ENCODE results near the gene PRRG2.

The PRRG2 gene

DNA sequence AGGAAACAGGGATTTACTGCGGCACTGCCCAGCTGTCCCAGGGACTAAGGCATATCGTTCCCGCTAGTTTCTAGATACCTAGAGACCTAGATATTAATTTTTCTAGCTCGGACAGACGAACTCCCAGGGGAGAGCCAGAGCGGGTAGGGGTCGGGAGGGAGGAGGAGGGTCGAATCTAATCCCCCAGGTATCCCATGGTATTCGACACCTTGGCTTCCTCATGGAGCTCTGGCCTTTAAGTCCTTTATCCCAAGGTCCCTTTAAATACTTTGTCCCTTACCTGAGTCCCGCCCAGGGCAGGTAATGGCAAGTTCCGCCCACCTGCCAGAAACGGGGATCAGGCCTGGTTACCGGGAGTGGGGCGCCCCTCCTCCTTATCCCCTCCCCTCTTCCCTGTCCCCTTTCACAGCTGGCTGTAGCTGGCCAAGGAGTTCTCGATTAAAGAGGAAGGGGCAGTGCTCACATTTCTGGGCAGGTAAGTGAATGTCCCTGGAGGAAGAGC, at the start of gene PRRG2:
Gene PRRG2 (plus strand): TSS at position 310 of the 502 bp plus-strand sequence. CDS start 1,904 bp downstream, outside the sequence.
- DNase-seq (ENCODE audit: low read depth in 2 of 2), result no peak

GRCh38 chr19:49533551-49534488, 47.3 kb upstream of the PRRG2 start:
- peak; percentile 57 to 83 for DNase-seq (ENCODE audit: low read depth in 2 of 2)

DNA sequence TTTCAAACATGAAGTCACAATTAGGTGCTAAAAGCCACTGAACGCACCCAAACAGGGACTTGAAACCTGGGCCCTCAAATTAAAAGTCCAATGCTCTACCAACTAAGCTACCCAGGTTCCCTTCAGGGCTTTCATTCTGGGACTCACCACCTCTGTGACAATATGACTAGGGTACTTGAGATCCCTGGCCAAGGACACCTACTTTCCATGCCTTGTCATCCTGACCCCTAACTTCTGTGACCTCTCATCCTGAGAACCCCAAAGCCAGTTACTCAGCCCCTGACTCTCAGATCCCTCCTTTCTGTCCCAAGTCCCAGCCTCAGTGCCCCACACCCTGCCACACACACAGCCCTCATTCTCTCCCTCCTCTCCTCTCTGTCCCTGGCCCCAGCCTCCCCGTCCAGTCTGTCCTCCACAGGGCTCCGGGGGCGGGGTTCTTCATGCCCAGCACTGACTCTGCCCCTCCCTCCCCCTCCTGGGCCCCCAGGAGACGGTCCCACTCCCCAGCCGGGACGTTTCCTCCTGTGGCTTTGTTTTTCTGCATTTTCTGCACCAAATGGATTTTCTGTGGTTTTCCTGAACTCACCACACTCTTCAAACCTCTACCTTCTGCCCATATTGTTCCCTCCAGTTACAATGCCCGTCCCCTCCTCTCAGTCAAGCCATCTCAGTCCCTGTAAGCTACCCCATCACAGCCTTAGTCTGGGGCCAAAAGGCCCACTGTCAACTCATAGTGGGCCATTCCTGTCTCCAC, 46.3 kb upstream of the PRRG2 start:
- DNase-seq (ENCODE audit: low read depth in 2 of 2), result no peak

- DNase-seq (ENCODE audit: low read depth in 2 of 2), result no peak
Observed at GRCh38 chr19:49536921-49537462, 44.1 kb upstream of the PRRG2 start.

DNA sequence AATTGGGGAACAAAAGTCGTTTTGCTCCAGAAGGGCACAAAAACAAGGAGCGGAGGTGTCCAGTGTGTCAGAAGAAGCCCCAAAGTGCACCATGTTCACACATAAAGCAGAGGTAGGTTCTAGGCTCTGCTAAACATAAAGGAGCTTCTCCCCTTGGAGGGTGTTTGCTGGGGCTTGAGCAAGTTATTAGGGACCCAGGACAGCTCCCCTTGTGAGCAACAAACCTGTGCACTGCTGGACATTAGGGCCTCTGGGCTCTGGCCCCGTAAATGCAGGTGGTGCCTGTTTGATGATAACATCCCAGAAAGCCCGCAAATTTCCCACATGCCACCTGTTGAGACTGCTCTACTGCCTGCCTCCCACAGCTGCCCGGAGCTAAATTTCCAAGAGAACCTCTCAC, 42.5 kb upstream of the PRRG2 start:
- no peak for DNase-seq (ENCODE audit: low read depth in 2 of 2)

- no peak for DNase-seq (ENCODE audit: low read depth in 2 of 2)
Observed at GRCh38 chr19:49539192-49539952, 41.7 kb upstream of the PRRG2 start.

DNA sequence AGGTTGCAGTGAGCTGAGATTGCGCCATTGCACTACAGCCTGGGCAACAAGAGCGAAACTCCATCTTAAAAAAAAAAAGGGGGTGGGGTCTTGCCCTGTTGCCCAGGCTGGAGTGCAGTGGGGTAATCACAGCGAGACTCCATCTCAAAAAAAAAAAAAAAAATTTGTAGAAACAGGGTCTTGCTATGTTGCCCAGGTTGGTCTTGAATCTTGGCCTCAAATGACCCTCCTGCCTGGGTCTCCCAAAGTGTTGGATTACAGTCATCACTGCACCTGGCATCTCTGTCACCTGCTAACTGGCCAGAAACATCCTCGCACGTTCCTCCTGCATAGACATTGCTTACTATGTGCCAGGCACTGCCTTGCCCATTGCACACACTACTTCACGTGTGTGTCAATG, 39.2 kb upstream of the PRRG2 start:
- no peak for DNase-seq (ENCODE audit: low read depth in 2 of 2)

DNA sequence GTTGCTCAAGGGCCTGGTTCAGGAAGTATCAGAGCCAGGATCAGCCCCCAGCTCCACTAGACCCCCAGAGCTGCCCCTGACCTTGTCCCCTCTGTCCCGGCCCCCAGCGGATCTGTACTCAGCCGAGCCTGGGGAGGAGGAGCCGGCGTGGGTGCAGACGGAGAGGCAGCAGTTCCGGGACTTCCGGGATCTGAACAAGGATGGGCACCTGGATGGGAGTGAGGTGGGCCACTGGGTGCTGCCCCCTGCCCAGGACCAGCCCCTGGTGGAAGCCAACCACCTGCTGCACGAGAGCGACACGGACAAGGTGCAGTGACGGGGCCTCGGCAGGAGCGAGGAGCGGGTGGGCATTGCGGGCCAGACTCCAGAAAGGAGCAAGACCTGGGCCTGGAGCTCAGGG, 38.7 kb upstream of the PRRG2 start:
- no peak for DNase-seq (ENCODE audit: low read depth in 2 of 2)

GRCh38 chr19:49543032-49543431, 38.1 kb upstream of the PRRG2 start:
- no peak for DNase-seq (ENCODE audit: low read depth in 2 of 2)

DNA sequence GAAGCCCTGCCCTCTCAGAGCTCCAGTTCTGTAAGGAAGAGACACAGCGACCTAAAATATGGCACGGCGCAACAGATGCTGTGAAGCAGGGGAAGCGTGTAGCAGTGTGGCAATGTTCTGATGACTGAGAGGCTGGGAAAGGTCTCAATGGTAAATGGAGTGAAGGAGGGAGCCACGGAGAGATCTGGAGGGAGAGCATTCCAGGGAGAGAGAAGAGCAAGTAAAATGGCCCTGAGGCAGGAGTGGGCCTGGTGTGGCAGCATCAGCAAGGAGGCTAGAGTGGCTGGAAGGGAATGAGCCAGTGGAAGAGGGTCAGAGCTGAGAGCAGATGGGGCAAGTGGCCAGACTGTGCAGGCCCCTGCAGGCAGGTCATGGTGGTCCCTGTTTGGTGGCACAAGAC, 37.0 kb upstream of the PRRG2 start:
- no peak for DNase-seq (ENCODE audit: low read depth in 2 of 2)

GRCh38 chr19:49546825-49547565, 34.1 kb upstream of the PRRG2 start:
- no peak for DNase-seq (ENCODE audit: low read depth in 2 of 2)

- DNase-seq (ENCODE audit: low read depth in 2 of 2), result no peak
Observed at GRCh38 chr19:49549045-49549444, 32.1 kb upstream of the PRRG2 start.

DNA sequence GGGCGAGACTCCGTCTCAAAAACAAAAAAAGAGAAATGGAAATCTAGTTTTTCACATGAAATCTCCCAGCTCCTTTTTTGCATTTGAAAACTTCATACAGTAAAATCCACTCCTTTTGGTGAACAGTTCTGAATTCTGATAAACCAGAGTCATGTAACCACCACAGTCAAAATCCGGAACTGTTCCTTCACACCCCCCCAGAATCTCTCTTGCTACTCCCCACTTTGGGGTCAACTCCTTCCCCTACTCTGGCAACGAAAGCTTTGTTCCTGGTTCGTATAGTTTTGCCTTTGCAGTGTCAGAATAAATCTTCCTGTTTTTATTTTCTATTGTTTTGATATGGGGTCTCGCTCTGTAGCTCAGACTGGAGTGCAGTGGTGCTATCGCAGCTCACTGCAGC, 29.6 kb upstream of the PRRG2 start:
- no peak for DNase-seq (ENCODE audit: low read depth in 2 of 2)

GRCh38 chr19:49552749-49553148, 28.4 kb upstream of the PRRG2 start:
- DNase-seq (ENCODE audit: low read depth in 2 of 2), result no peak

- peak in 1 of 2 donors; percentile 39 for DNase-seq (ENCODE audit: low read depth in 2 of 2)
Observed at GRCh38 chr19:49553451-49554271, 27.5 kb upstream of the PRRG2 start.

GRCh38 chr19:49554701-49555181, 26.4 kb upstream of the PRRG2 start:
- no peak for DNase-seq (ENCODE audit: low read depth in 2 of 2)

GRCh38 chr19:49555600-49556411, 25.3 kb upstream of the PRRG2 start:
- DNase-seq (ENCODE audit: low read depth in 2 of 2), result peak; percentile 64 to 77

GRCh38 chr19:49556412-49557398, 24.4 kb upstream of the PRRG2 start:
- DNase-seq (ENCODE audit: low read depth in 2 of 2), result no peak
